Measurements from ENCODE around the gene HECW1. TPM values are rescaled to one million over a fixed set of nuclear protein-coding genes. Genes with fewer than 3 reads are reported as not detected.
A peak's percentile ranks its signal among the peaks of the same experiment; 100 is the strongest.
"Not testable (repeated sequence)": the region's sequence is repeated elsewhere in the genome, so short reads cannot be mapped to it uniquely, and the experiment has no call there.

HECW1 gene
- total RNA-seq, 2 experiments from 2014 or later: not detected

GRCh38 chr7:43576241-43576640 lies 463.8 kb downstream of the HECW1 start:
- DNase-seq: no peak
- no peaks in the 10 kb centered on the region for H3K9me3 Mint-ChIP-seq (ENCODE audit: insufficient read depth)
- POLR2A ChIA-PET: no interaction called here

GRCh38 chr7:43577485-43577951 lies 465.1 kb downstream of the HECW1 start:
- DNase-seq: no peak
- Mint-ChIP-seq H3K4me1 (ENCODE audit: low read depth) (peaks cover 30% of the 10 kb centered on the region), H3K4me3 (no peak overlapping the region), H3K27ac (peak overlapping the region; percentile 19), H3K9me3 (ENCODE audit: insufficient read depth) (no peaks in the 10 kb centered on the region), H3K27me3 (ENCODE audit: low read depth) (peaks cover 15% of the 10 kb centered on the region), H3K36me3 (ENCODE audit: low read depth) (peaks cover 6% of the 10 kb centered on the region)
- ChIA-PET CTCF (interaction anchor here (1.1 to 2.5 kb wide), 3 partner anchors 9 to 262 kb away, joined by 3 to 17 read pairs (median 6); no protein-coding TSS in a partner anchor), POLR2A (interaction anchor here (0.6 kb wide), 1 partner anchor 44 kb away, joined by 3 read pairs; no protein-coding TSS in a partner anchor)
- peak; percentile 37 for ATAC-seq

More at GRCh38 chr7:43576241-43576640, 463.8 kb downstream of the HECW1 start:
- Mint-ChIP-seq H3K4me1 (ENCODE audit: low read depth) (peaks cover 29% of the 10 kb centered on the region), H3K27ac (no peak overlapping the region), H3K27me3 (ENCODE audit: low read depth) (peaks cover 6% of the 10 kb centered on the region), H3K36me3 (ENCODE audit: low read depth) (peaks cover 6% of the 10 kb centered on the region), H3K4me3 (no peak overlapping the region)
- CTCF ChIA-PET: interaction anchor here (0.7 to 1.6 kb wide), 2 partner anchors 174 to 262 kb away, joined by 3 to 4 read pairs; no protein-coding TSS in a partner anchor
- no peak for ATAC-seq

GRCh38 chr7:43582503-43583423 lies 470.3 kb downstream of the HECW1 start, which contains the start of gene STK17A:
TSS of gene STK17A (plus strand) at chr7:43583108. CDS start at chr7:43583244, 136 bp downstream.
- peak within 1 kb of the TSS; percentile 97 for H3K4me3 Mint-ChIP-seq
- peaks cover 31% of the 10 kb centered on the region for H3K4me1 Mint-ChIP-seq (ENCODE audit: low read depth)
- ATAC-seq (peak; percentile 77), DNase-seq (peak; percentile 94)
- H3K36me3 Mint-ChIP-seq (ENCODE audit: low read depth): peaks cover 33% of the 10 kb centered on the region
- peaks cover 18% of the 10 kb centered on the region for H3K27me3 Mint-ChIP-seq (ENCODE audit: low read depth)
- no peaks in the 10 kb centered on the region for H3K9me3 Mint-ChIP-seq (ENCODE audit: insufficient read depth)
- CTCF ChIA-PET: interaction anchor here (0.6 to 9.4 kb wide), 76 partner anchors 9 to 650 kb away, joined by 3 to 508 read pairs (median 6); partner anchors contain the start of genes BLVRA, COA1, MRPL32 and MRPS24
- peak within 1 kb of the TSS; percentile 99 for H3K27ac Mint-ChIP-seq
- POLR2A ChIA-PET: interaction anchor here (0.5 to 8.1 kb wide), 53 partner anchors 8 to 670 kb away, joined by 3 to 142 read pairs (median 5); partner anchors contain the start of genes COA1, MRPL32 and PSMA2

- DNase-seq (peak; percentile 82), ATAC-seq (peak; percentile 35)
- H3K4me3 Mint-ChIP-seq: peak overlapping the region; percentile 97
- H3K9me3 Mint-ChIP-seq (ENCODE audit: insufficient read depth): no peaks in the 10 kb centered on the region
- ChIA-PET CTCF (interaction anchor here (0.6 to 9.4 kb wide), 59 partner anchors 8 to 651 kb away, joined by 3 to 508 read pairs (median 10); partner anchors contain the start of genes BLVRA, COA1, MRPL32 and MRPS24), POLR2A (interaction anchor here (0.5 to 8.1 kb wide), 30 partner anchors 9 to 671 kb away, joined by 3 to 142 read pairs (median 6); partner anchors contain the start of genes BLVRA, COA1, MRPL32 and PSMA2)
- H3K36me3 Mint-ChIP-seq (ENCODE audit: low read depth): peaks cover 34% of the 10 kb centered on the region
- H3K27me3 Mint-ChIP-seq (ENCODE audit: low read depth): peaks cover 18% of the 10 kb centered on the region
- peaks cover 30% of the 10 kb centered on the region for H3K4me1 Mint-ChIP-seq (ENCODE audit: low read depth)
- H3K27ac Mint-ChIP-seq: peak overlapping the region; percentile 99
These were observed 471.2 kb downstream of the HECW1 start for GRCh38 chr7:43583424-43584194.

- H3K27me3 Mint-ChIP-seq (ENCODE audit: low read depth): peaks cover 18% of the 10 kb centered on the region
- ATAC-seq (peak; percentile 5), DNase-seq (peak; percentile 54)
- H3K9me3 Mint-ChIP-seq (ENCODE audit: insufficient read depth): no peaks in the 10 kb centered on the region
- H3K4me1 Mint-ChIP-seq (ENCODE audit: low read depth): peaks cover 33% of the 10 kb centered on the region
- H3K4me3 Mint-ChIP-seq: peak overlapping the region; percentile 97
- ChIA-PET CTCF (interaction anchor here (0.6 to 9.4 kb wide), 11 partner anchors 13 to 255 kb away, joined by 3 to 508 read pairs (median 23); no protein-coding TSS in a partner anchor), POLR2A (interaction anchor here (1.0 to 8.1 kb wide), 13 partner anchors 16 to 651 kb away, joined by 3 to 142 read pairs (median 6); partner anchors contain the start of genes BLVRA, COA1, MRPL32 and PSMA2)
- peaks cover 37% of the 10 kb centered on the region for H3K36me3 Mint-ChIP-seq (ENCODE audit: low read depth)
- H3K27ac Mint-ChIP-seq: peak overlapping the region; percentile 99
These were observed 471.7 kb downstream of the HECW1 start for GRCh38 chr7:43584195-43584586.

- peak overlapping the region; percentile 97 for H3K4me3 Mint-ChIP-seq
- H3K27me3 Mint-ChIP-seq (ENCODE audit: low read depth): peaks cover 18% of the 10 kb centered on the region
- H3K27ac Mint-ChIP-seq: peak overlapping the region; percentile 99
- not testable (repeated sequence) for H3K9me3 Mint-ChIP-seq (ENCODE audit: insufficient read depth); ATAC-seq; DNase-seq
- H3K36me3 Mint-ChIP-seq (ENCODE audit: low read depth): peaks cover 41% of the 10 kb centered on the region
- POLR2A ChIA-PET: interaction anchor here (0.7 to 8.1 kb wide), 11 partner anchors 10 to 174 kb away, joined by 3 to 142 read pairs (median 4); partner anchors contain the start of genes BLVRA and COA1
- CTCF ChIA-PET: interaction anchor here (0.8 to 9.4 kb wide), 9 partner anchors 11 to 254 kb away, joined by 3 to 508 read pairs (median 23); no protein-coding TSS in a partner anchor
- peaks cover 37% of the 10 kb centered on the region for H3K4me1 Mint-ChIP-seq (ENCODE audit: low read depth)
These were observed 472.3 kb downstream of the HECW1 start for GRCh38 chr7:43584733-43585132.

GRCh38 chr7:43585562-43585961 lies 473.1 kb downstream of the HECW1 start:
- CTCF ChIA-PET: interaction anchor here (1.5 to 9.4 kb wide), 8 partner anchors 13 to 253 kb away, joined by 3 to 508 read pairs (median 66); no protein-coding TSS in a partner anchor
- Mint-ChIP-seq H3K27me3 (ENCODE audit: low read depth) (peaks cover 18% of the 10 kb centered on the region), H3K9me3 (ENCODE audit: insufficient read depth) (no peaks in the 10 kb centered on the region), H3K4me1 (ENCODE audit: low read depth) (peaks cover 45% of the 10 kb centered on the region), H3K36me3 (ENCODE audit: low read depth) (peaks cover 46% of the 10 kb centered on the region), H3K4me3 (peak overlapping the region; percentile 97), H3K27ac (peak overlapping the region; percentile 99)
- ATAC-seq (no peak), DNase-seq (no peak)
- POLR2A ChIA-PET: interaction anchor here (0.8 to 8.1 kb wide), 6 partner anchors 28 to 144 kb away, joined by 3 to 142 read pairs (median 5); no protein-coding TSS in a partner anchor

GRCh38 chr7:43586251-43586900 lies 473.9 kb downstream of the HECW1 start:
- peak overlapping the region; percentile 97 for H3K4me3 Mint-ChIP-seq
- ATAC-seq (no peak), DNase-seq (no peak)
- peak overlapping the region; percentile 99 for H3K27ac Mint-ChIP-seq
- peaks cover 10% of the 10 kb centered on the region for H3K27me3 Mint-ChIP-seq (ENCODE audit: low read depth)
- ChIA-PET CTCF (interaction anchor here (0.6 to 9.4 kb wide), 15 partner anchors 12 to 258 kb away, joined by 3 to 508 read pairs (median 6); no protein-coding TSS in a partner anchor), POLR2A (interaction anchor here (0.8 to 8.1 kb wide), 7 partner anchors 17 to 143 kb away, joined by 3 to 142 read pairs (median 4); no protein-coding TSS in a partner anchor)
- H3K36me3 Mint-ChIP-seq (ENCODE audit: low read depth): peaks cover 46% of the 10 kb centered on the region
- peaks cover 51% of the 10 kb centered on the region for H3K4me1 Mint-ChIP-seq (ENCODE audit: low read depth)
- no peaks in the 10 kb centered on the region for H3K9me3 Mint-ChIP-seq (ENCODE audit: insufficient read depth)

GRCh38 chr7:43588477-43589132 lies 476.2 kb downstream of the HECW1 start:
- Mint-ChIP-seq H3K27ac (peak overlapping the region; percentile 62), H3K4me3 (peak overlapping the region; percentile 12), H3K9me3 (ENCODE audit: insufficient read depth) (no peaks in the 10 kb centered on the region), H3K27me3 (ENCODE audit: low read depth) (no peaks in the 10 kb centered on the region), H3K4me1 (ENCODE audit: low read depth) (peaks cover 61% of the 10 kb centered on the region), H3K36me3 (ENCODE audit: low read depth) (peaks cover 55% of the 10 kb centered on the region)
- CTCF ChIA-PET: interaction anchor here (0.9 to 9.4 kb wide), 8 partner anchors 29 to 249 kb away, joined by 3 to 160 read pairs (median 5); no protein-coding TSS in a partner anchor
- DNase-seq: no peak
- no peak for ATAC-seq
- POLR2A ChIA-PET: interaction anchor here (0.8 to 8.1 kb wide), 2 partner anchors 10 to 61 kb away, joined by 3 to 142 read pairs; no protein-coding TSS in a partner anchor

Data from activated CD8-positive, alpha-beta T cell treated with anti-CD3 and anti-CD28 coated beads, Interleukin-2, amount 10 ng/mL, durations not matched to agents 7 days and 5 days (primary cell).